ENCODE data around the gene SERINC3. TPM values are rescaled to one million over a fixed set of nuclear protein-coding genes. Genes with fewer than 3 reads are reported as not detected.

SERINC3 gene
- total and polyA plus RNA-seq, 2 of the 13 experiments (the other 11 are each of a cell fraction or from before 2014, with no cell fraction given), result 82.0 to 226 TPM

- TF ChIP-seq, protein P1, sequence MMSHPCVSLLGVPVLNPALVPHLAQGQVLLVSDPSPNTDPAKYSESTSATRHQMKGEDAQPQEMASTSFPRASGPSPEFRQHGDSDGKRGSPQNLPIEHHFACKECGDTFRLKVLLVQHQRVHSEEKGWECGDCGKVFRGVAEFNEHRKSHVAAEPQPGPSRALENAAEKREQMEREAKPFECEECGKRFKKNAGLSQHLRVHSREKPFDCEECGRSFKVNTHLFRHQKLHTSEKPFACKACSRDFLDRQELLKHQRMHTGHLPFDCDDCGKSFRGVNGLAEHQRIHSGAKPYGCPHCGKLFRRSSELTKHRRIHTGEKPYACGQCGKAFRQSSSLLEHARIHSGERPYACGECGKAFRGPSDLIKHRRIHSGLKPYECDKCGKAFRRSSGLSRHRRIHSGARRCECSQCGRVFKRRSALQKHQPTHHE (CRISPR knock-in tag; IDR thresholded peaks at IDR 0.05; ENCODE audit: borderline replicate concordance), result no peak
- no peak for TF ChIP-seq BCLAF1 (IDR thresholded peaks at IDR 0.05)
- no peak for TF ChIP-seq ZNF446 (CRISPR knock-in tag; IDR thresholded peaks at IDR 0.05)
- no peak for TF ChIP-seq ZC3H4 (CRISPR knock-in tag; IDR thresholded peaks at IDR 0.05; ENCODE audit: borderline replicate concordance)
- no peak for TF ChIP-seq HMGXB3 (CRISPR knock-in tag; IDR thresholded peaks at IDR 0.05; ENCODE audit: borderline replicate concordance)
- no peak for TF ChIP-seq NCOA5 (CRISPR knock-in tag; IDR thresholded peaks at IDR 0.05)
- no peak for TF ChIP-seq CBX1 (IDR thresholded peaks at IDR 0.05; ENCODE audit: low read depth)
- TF ChIP-seq ZNF615 (CRISPR knock-in tag; IDR thresholded peaks at IDR 0.05; ENCODE audit: borderline replicate concordance), result no peak
- no peak for TF ChIP-seq CREB1 (IDR thresholded peaks at IDR 0.05)
- no peak for TF ChIP-seq CREB1 (CRISPR knock-in tag; IDR thresholded peaks at IDR 0.05)
- no peak for TF ChIP-seq FOXJ3 (CRISPR knock-in tag; IDR thresholded peaks at IDR 0.05; ENCODE audit: borderline replicate concordance)
- no peak for TF ChIP-seq KLF12 (CRISPR knock-in tag; IDR thresholded peaks at IDR 0.05; ENCODE audit: borderline replicate concordance)
- TF ChIP-seq ZKSCAN5 (CRISPR knock-in tag; IDR thresholded peaks at IDR 0.05), result no peak
- no peak for TF ChIP-seq ERF (CRISPR knock-in tag; IDR thresholded peaks at IDR 0.05)
- TF ChIP-seq EEA1 (CRISPR knock-in tag; IDR thresholded peaks at IDR 0.05; ENCODE audit: borderline replicate concordance), result no peak
- no peak for TF ChIP-seq CREM (IDR thresholded peaks at IDR 0.05)
- no peak for TF ChIP-seq CREM (CRISPR knock-in tag; IDR thresholded peaks at IDR 0.05)
- TF ChIP-seq MYNN (CRISPR knock-in tag; IDR thresholded peaks at IDR 0.05; ENCODE audit: low read depth), result 0 out of 2 replicates have a peak, but pooled peaks have one; percentile 31
- TF ChIP-seq SRSF4 (IDR thresholded peaks at IDR 0.05; ENCODE audit: low read depth, low read length, poor library complexity, severe bottlenecking), result no peak
- TF ChIP-seq ZNF263 (CRISPR knock-in tag; IDR thresholded peaks at IDR 0.05), result no peak
These were observed 60.1 kb downstream of the SERINC3 start (continued) for GRCh38 chr20:44461803-44462174.
